SK-N-SH (cell line): ENCODE results near the gene GSE1. TPM values are rescaled to one million over a fixed set of nuclear protein-coding genes. Genes with fewer than 3 reads are reported as not detected.

Source experiments
- CTCF ChIA-PET: fragments of 300-600, 350-600 bp; formaldehyde crosslinking; extraction: SDS; loops from one replicate; lab custom pipeline; 2021; lab: Yijun Ruan, JAX
- POLR2A ChIA-PET: fragments of 350-600 bp; sonication (Branson Sonifier 250); formaldehyde crosslinking; extraction: SDS; loops from one replicate; lab custom pipeline; 2020; ENCODE audit warnings: antibody characterized with exemption, inconsistent platforms; lab: Yijun Ruan, JAX
- DNase-seq: peaks from one replicate; pipeline ENCODE4 v3.0.0; 2012
- H2AFZ ChIP-seq: fragments of 200-600 bp; sonication (generic); 2 replicates; pipeline ENCODE4 v1.8.1; 2016; ENCODE audit warnings: antibody characterized with exemption, mild to moderate bottlenecking, low read depth
- H3F3A ChIP-seq: fragments of 200-600 bp; sonication (generic); replicated peaks from 2 replicates; pipeline ENCODE3; 2016; ENCODE audit warnings: antibody characterized with exemption, mild to moderate bottlenecking; ENCODE audit not compliant: insufficient read depth
- H3K27ac ChIP-seq, 2 experiments: fragments of 200-500 bp in 1 of 2; fragments of 200-600 bp in 1 of 2; sonication (Bioruptor generic) in 1 of 2; sonication (generic), shearing (Covaris generic) in 1 of 2; 2 replicates each; pipeline versions ENCODE4 v1.5.1 to v1.6.1; 2014 to 2016; ENCODE audit warnings: low read depth in 2 of 2, inconsistent platforms in 1 of 2, low read length in 1 of 2, mild to moderate bottlenecking in 1 of 2, mixed read lengths in 1 of 2
- H3K27me3 ChIP-seq: fragments of 200-600 bp; sonication (generic), shearing (Covaris generic); 2 replicates; pipeline ENCODE4 v1.6.1; 2016; ENCODE audit warnings: mixed run types; ENCODE audit not compliant: insufficient read depth
- H3K36me3 ChIP-seq, 2 experiments: fragments of 200-500 bp in 1 of 2; fragments of 200-600 bp in 1 of 2; sonication (Bioruptor generic) in 1 of 2; sonication (generic) in 1 of 2; replicated peaks in 1 of 2; 2 replicates each; pipeline versions ENCODE3 to v1.5.1; 2014 to 2016; ENCODE audit warnings: low read length in 1 of 2, mild to moderate bottlenecking in 1 of 2; ENCODE audit not compliant: insufficient read depth in 2 of 2, control insufficient read depth in 1 of 2
- H3K4me1 ChIP-seq, 2 experiments: fragments of 200-500 bp in 1 of 2; fragments of 200-600 bp in 1 of 2; sonication (Bioruptor generic) in 1 of 2; sonication (generic), shearing (Covaris generic) in 1 of 2; 2 replicates each; pipeline versions ENCODE4 v1.5.1 to v1.6.1; 2014 to 2016; ENCODE audit warnings: low read depth in 1 of 2, low read length in 1 of 2, mixed run types in 1 of 2; ENCODE audit not compliant: insufficient read depth in 2 of 2, control insufficient read depth in 1 of 2
- H3K4me2 ChIP-seq: fragments of 200-600 bp; sonication (generic), shearing (Covaris generic); 2 replicates; pipeline ENCODE4 v1.6.1; 2017; ENCODE audit warnings: mixed run types
- H3K4me3 ChIP-seq, 2 experiments: fragments of 200-500 bp in 1 of 2; fragments of 200-600 bp in 1 of 2; sonication (Bioruptor generic) in 1 of 2; sonication (generic), shearing (Covaris generic) in 1 of 2; 2 replicates each; pipeline versions ENCODE4 v1.5.1 to v1.8.1; 2014 to 2016; ENCODE audit warnings: low read depth in 2 of 2, inconsistent platforms in 1 of 2, low read length in 1 of 2, mild to moderate bottlenecking in 1 of 2, mixed read lengths in 1 of 2, moderate library complexity in 1 of 2
- H3K79me2 ChIP-seq: fragments of 200-600 bp; sonication (generic); 2 replicates; pipeline ENCODE4 v1.8.1; 2017; ENCODE audit warnings: mild to moderate bottlenecking; ENCODE audit not compliant: insufficient read depth
- H3K9ac ChIP-seq: fragments of 200-600 bp; sonication (generic); 2 replicates; pipeline ENCODE4 v1.6.1; 2017; ENCODE audit warnings: mixed run types
- H3K9me2 ChIP-seq: fragments of 200-600 bp; sonication (generic); 2 replicates; pipeline ENCODE4 v1.6.1; 2017; ENCODE audit warnings: mixed run types
- H3K9me3 ChIP-seq: fragments of 200-600 bp; sonication (generic); 2 replicates; pipeline ENCODE4 v1.6.1; 2017; ENCODE audit warnings: mixed run types, mild to moderate bottlenecking, moderate library complexity
- H4K20me1 ChIP-seq: fragments of 200-600 bp; sonication (generic); 2 replicates; pipeline ENCODE4 v1.6.1; 2017; ENCODE audit warnings: mild to moderate bottlenecking, mixed run types; ENCODE audit not compliant: insufficient read depth
- FOXJ3 ChIP-seq: sonication (generic); formaldehyde crosslinking; IDR thresholded peaks from 2 replicates; pipeline ENCODE4 v1.5.1; 2020; ENCODE audit warnings: mild to moderate bottlenecking, missing genetic modification reagents
- JUND ChIP-seq: IDR thresholded peaks from 2 replicates; pipeline ENCODE4 v1.4.0; 2012
- RAD21 ChIP-seq: IDR thresholded peaks from 2 replicates; pipeline ENCODE4 v1.6.1; 2012; ENCODE audit warnings: mild to moderate bottlenecking, low read length
- RCOR1 ChIP-seq: fragments of 150-350 bp; IDR thresholded peaks from 2 replicates; pipeline ENCODE4 v1.6.1; 2017; ENCODE audit warnings: antibody characterized with exemption, low read length
- RXRA ChIP-seq: IDR thresholded peaks from 2 replicates; pipeline ENCODE4 v1.4.0; 2012; ENCODE audit warnings: low read depth, mild to moderate bottlenecking, borderline replicate concordance
- SIN3A ChIP-seq: IDR thresholded peaks from 2 replicates; pipeline ENCODE4 v1.6.1; 2012; ENCODE audit warnings: low read depth, mild to moderate bottlenecking, low read length, moderate library complexity, borderline replicate concordance
- TAF1 ChIP-seq: IDR thresholded peaks from 2 replicates; pipeline ENCODE4 v1.6.1; 2012; ENCODE audit warnings: low read depth, mild to moderate bottlenecking, low read length, moderate library complexity, borderline replicate concordance
- TCF12 ChIP-seq: IDR thresholded peaks from 2 replicates; pipeline ENCODE4 v1.4.0; 2012
- YY1 ChIP-seq: IDR thresholded peaks from 2 replicates; pipeline ENCODE4 v1.4.0; 2012; ENCODE audit warnings: low read depth, mild to moderate bottlenecking
- WGBS: methylation state at CpG from one replicate; pipeline ENCODE4 v1.1.6; 2017; ENCODE audit warnings: low lambda C conversion rate; 5-methylcytosine and 5-hydroxymethylcytosine counted together
- polyA plus RNA-seq, 3 experiments: library from polyadenylated mRNA; depleted of rRNA; stranded (reverse); fragments of >200 nt; gene quantifications; 2 replicates each; pipeline ENCODE4 v1.2.3, GENCODE V29; 2012
- TF ChIP-seq, protein P1 (sequence below): IDR thresholded peaks from 2 replicates; pipeline ENCODE4; 2012
- TF ChIP-seq, protein P2 (sequence below): fragments of 150-350 bp; IDR thresholded peaks from 2 replicates; pipeline ENCODE4 v1.6.1; 2016; ENCODE audit warnings: mild to moderate bottlenecking, low read depth, low read length
- TF ChIP-seq, protein P3 (sequence below): IDR thresholded peaks from 2 replicates; pipeline ENCODE4 v1.4.0; 2012; ENCODE audit warnings: low read depth

The GSE1 gene
- polyA plus RNA-seq, 1 of the 3 experiments (the other 2 are of a cell fraction) = 26.5 TPM

GRCh38 chr16:85629326-85629725 lies 16.2 kb downstream of the GSE1 start:
- ChIA-PET CTCF (interaction anchor here (1.3 to 10.3 kb wide), 3 partner anchors 9 to 209 kb away, joined by 3 to 106 read pairs (median 3); partner anchors contain the start of gene GSE1), POLR2A (no interaction called here)
- Histone ChIP-seq H3F3A (no peaks in the 10 kb centered on the region), H3K4me3 (no peak overlapping the region), H3K9me3 (no peaks in the 10 kb centered on the region), H3K79me2 (peaks cover 70% of the 10 kb centered on the region), H3K9ac (no peak overlapping the region), H3K27ac (peak overlapping the region in 1 of 2 experiments; percentile 6; a peak in 1 of 4 replicates), H3K4me2 (no peak overlapping the region), H3K27me3 (no peaks in the 10 kb centered on the region), H3K4me1 (peaks cover 6 to 83% of the 10 kb centered on the region in 2 experiments; a peak in 3 of 4 replicates), H4K20me1 (peaks cover 99% of the 10 kb centered on the region), H2AFZ (no peak overlapping the region), H3K36me3 (peaks cover 0 to 18% of the 10 kb centered on the region in 2 experiments), H3K9me2 (no peaks in the 10 kb centered on the region)
- no peak for DNase-seq
- 98% methylated on average over 9 of the region's 10 CpGs for WGBS
- TF ChIP-seq RAD21 (no peak), RXRA (no peak), TCF12 (no peak), YY1 (no peak), SIN3A (no peak), FOXJ3 (CRISPR knock-in tag) (no peak), JUND (no peak)
- TF ChIP-seq, protein P1, sequence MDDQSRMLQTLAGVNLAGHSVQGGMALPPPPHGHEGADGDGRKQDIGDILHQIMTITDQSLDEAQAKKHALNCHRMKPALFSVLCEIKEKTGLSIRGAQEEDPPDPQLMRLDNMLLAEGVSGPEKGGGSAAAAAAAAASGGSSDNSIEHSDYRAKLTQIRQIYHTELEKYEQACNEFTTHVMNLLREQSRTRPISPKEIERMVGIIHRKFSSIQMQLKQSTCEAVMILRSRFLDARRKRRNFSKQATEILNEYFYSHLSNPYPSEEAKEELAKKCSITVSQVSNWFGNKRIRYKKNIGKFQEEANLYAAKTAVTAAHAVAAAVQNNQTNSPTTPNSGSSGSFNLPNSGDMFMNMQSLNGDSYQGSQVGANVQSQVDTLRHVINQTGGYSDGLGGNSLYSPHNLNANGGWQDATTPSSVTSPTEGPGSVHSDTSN = no peak
- TF ChIP-seq, protein P2, sequence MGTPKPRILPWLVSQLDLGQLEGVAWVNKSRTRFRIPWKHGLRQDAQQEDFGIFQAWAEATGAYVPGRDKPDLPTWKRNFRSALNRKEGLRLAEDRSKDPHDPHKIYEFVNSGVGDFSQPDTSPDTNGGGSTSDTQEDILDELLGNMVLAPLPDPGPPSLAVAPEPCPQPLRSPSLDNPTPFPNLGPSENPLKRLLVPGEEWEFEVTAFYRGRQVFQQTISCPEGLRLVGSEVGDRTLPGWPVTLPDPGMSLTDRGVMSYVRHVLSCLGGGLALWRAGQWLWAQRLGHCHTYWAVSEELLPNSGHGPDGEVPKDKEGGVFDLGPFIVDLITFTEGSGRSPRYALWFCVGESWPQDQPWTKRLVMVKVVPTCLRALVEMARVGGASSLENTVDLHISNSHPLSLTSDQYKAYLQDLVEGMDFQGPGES = no peak

DNA sequence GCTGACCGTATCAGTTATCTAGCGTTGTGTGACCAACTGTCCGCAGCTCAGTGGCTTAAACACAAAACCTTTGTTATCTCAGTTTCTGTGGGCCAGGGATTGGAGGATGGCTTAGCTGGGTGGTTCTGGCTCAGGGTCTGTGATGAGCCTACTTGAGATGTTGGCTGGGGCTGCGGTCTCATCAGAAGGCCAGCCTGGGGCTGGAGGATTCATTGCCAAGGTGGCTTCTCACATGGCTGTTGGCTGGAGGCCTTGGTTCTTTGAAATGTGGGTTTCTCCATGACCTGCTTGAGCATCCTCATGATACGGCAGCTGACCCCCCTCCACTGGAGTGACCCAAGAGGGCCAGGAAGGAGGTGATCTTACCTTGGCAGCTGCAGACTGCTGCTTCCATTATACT lies 16.7 kb downstream of the GSE1 start:
- ChIA-PET CTCF (interaction anchor here (1.3 to 10.3 kb wide), 2 partner anchors 9 to 14 kb away, joined by 3 to 106 read pairs; partner anchors contain the start of gene GSE1), POLR2A (no interaction called here)
- WGBS = 100% methylated on average over 4 of the region's 5 CpGs
- Histone ChIP-seq H3K4me3 (no peak overlapping the region), H3K4me1 (peaks cover 6 to 83% of the 10 kb centered on the region in 2 experiments; a peak in 3 of 4 replicates), H3K27ac (no peak overlapping the region), H3K4me2 (no peak overlapping the region), H3K36me3 (peaks cover 0 to 18% of the 10 kb centered on the region in 2 experiments), H4K20me1 (peaks cover 99% of the 10 kb centered on the region), H3K9me2 (no peaks in the 10 kb centered on the region), H2AFZ (no peak overlapping the region), H3F3A (no peaks in the 10 kb centered on the region), H3K9me3 (no peaks in the 10 kb centered on the region), H3K9ac (no peak overlapping the region), H3K79me2 (peaks cover 72% of the 10 kb centered on the region), H3K27me3 (no peaks in the 10 kb centered on the region)
- TF ChIP-seq RCOR1 (no peak), TAF1 (no peak)
- TF ChIP-seq, protein P3, sequence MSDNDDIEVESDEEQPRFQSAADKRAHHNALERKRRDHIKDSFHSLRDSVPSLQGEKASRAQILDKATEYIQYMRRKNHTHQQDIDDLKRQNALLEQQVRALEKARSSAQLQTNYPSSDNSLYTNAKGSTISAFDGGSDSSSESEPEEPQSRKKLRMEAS = no peak
- no peak for DNase-seq
